HG02884 (cell line): Measurements from ENCODE around the gene PLEKHA7.

Experiments
- ATAC-seq: cut with Tn5 transposase; IDR thresholded peaks from one replicate; pipeline ENCODE4 v1.9.1; 2021; ENCODE audit warnings: mild to moderate bottlenecking, moderate library complexity; ENCODE audit not compliant: unreplicated experiment

PLEKHA7 gene

GRCh38 chr11:16792426-16792825 is 221.8 kb downstream of the PLEKHA7 start:
- no peak for ATAC-seq

- ATAC-seq = no peak
Observed at GRCh38 chr11:16791191-16791961, 222.8 kb downstream of the PLEKHA7 start.

GRCh38 chr11:16790486-16791190 is 223.6 kb downstream of the PLEKHA7 start:
- no peak for ATAC-seq

DNA sequence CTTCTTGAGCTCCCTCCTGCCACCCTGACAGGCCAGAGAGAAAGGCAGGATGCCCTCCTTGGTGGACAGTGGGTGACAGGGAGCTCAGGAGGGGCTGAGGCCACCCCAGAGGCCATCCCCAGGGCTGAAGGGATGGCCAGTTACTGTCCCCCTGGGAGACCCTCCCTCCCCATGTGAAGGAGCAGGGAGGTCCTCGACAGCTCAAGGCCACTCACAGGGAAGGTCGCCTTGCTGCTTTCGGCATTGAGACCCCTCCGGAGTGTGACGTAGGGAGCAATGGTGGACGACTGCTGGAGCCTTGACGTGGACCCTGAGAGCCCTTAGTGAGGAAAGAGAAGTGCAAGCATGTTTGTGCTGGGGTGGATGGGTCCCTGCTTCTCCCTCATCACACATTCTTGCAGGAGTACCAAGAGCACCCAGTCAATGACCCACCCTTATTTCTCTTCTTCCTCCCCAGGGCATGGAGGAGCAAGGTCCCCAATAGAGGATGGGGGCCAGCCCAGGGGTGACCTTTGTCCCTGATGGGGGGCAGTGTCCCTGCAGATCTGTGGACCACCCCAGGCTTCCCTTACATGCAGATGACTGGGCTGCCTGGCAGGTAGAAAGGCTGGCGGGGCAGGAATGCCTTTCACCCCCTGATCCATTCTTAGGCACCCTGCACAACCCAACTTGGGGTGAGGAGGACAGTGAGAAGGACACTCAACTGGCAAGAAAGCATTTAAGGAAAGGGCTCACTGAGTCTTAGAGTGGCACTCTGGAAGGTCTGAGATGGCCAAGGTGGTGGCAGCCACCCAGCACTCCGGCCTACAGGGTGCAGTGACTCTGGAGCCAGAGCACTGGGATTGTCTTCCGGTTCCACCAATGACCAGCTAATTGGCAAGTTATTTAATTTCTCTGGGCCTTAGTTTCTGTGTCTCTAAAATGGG is 224.4 kb downstream of the PLEKHA7 start:
- ATAC-seq = no peak

- no peak for ATAC-seq
Observed at GRCh38 chr11:16789063-16789420, 225.2 kb downstream of the PLEKHA7 start.

DNA sequence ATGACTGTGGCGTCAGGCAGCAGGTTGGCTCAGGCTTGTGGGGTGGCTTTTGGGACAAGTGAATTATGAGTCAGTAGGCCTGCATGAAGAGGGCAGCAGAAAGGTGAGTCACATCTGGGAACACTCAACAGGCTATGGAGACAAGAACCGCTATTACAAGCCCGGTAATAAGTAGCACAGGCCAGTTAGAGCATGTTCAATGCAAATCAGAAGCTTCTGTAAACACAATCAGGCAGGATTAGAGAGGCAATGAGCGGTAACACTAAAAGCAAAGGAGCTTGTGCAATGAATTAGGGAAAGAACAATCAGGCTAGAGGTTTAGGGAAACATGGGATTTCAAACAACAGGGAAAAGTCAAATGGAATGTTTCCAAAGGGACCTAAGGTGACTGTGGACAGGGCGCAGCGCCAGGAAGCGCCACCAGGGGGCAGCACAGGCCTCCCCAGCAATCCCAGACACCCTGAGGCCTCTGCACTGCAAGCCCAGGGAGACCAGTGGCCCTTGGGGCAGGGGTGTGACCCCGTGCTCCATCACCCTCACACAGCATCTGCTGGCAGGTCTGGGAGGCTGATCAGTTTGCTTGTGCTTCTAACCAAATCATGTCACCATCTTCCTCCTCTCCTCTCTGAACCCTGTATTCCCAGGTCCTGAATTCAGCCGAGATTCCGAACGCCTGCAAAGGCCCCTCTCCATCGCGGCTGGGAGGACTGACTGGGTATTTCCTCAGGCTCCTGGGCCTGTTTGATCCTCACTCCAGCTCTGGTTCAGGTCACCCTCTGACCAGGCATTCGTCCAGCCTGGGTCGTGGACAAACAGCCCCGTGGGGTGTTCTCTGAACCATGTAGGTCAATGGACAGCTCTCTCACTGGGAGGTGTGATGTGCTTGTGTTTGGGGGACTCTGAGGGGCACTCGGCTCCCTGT is 225.8 kb downstream of the PLEKHA7 start:
- peak; percentile 69 for ATAC-seq

GRCh38 chr11:16787035-16787742 is 227.0 kb downstream of the PLEKHA7 start:
- ATAC-seq = no peak

DNA sequence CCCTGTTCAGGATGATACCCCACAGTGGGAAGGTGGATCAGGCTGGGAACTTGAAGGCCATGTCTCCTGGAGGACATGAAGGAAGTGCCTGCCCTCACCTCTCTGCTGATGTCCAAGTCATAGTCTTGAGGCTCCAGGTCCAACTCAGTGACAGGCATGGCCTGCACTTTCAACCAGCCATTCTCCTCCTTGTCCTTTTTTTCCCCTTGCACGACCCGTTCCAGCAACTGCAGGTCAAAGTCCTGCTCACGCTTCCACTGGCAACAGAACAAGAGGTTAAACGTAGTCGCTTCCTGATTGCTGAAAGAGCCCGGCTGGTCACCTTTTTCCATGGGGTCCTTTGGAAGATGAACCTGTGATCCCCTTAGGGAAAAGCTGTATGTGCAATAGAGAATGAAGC is 228.1 kb downstream of the PLEKHA7 start:
- ATAC-seq = no peak

DNA sequence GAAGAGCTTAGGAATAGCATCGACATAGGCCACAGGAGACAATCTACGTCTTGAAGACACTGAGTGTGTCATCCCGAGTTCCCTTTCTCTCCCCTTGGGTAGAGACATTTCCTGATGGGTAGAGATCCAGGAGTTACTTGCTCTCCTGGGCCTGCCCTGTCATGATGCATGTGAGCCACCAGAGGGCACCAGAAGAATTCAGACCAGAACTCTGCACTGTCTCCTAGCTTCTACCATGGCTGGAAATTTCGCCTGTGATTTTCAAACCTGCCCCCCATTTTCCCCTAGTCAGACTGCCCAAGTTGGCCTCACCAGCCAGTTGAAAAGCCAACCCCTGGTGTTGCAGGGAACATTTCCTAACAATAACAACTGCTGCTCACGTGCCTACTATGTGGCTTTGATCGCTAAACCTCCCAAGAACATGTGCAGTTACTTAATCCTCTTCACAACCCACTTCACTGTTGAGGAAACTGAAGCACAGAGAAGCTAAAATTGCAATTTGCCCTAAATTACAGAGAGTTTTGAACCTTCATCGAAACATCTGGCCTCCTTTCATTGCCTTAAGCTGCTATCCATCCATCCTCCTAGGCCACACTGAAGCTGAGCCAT is 228.6 kb downstream of the PLEKHA7 start:
- peak; percentile 81 for ATAC-seq

DNA sequence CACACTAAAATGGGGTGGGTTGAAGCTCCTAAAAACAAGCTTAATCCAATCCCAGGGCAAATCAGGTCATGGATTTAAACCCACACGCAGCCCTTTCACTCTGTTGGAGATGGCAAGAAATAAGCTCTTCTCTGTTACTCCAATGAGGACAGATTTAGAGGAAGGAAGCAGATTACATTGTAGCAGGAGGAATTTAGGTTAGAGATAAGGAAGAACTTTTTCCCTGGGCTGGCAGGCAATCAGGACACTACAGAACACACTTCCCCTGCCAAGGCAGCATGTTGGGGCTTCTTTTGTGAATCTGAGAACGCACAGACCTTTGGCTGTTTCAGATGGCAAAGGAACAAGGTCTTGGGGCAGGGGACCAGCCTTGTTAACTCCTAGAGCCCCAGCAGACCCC is 229.5 kb downstream of the PLEKHA7 start:
- no peak for ATAC-seq

DNA sequence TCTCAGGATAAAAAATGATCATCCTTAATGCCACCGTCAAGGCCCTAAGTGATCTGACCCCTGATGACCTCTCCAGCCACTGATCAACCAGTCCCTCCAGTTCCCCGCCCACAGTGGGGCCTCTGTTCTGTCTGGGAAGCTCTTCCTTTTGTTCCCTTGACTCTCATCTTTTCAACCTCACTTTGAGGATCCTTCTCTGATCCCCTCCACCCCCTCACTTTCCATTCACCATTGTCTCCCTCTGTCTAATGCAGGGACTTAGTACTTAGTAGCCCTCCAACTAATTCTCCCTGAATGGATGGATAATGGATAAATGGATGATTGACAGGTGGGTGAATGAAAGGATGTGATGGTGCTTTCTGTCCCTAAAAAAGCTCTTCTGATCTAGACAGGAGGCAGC is 230.1 kb downstream of the PLEKHA7 start:
- ATAC-seq = no peak

DNA sequence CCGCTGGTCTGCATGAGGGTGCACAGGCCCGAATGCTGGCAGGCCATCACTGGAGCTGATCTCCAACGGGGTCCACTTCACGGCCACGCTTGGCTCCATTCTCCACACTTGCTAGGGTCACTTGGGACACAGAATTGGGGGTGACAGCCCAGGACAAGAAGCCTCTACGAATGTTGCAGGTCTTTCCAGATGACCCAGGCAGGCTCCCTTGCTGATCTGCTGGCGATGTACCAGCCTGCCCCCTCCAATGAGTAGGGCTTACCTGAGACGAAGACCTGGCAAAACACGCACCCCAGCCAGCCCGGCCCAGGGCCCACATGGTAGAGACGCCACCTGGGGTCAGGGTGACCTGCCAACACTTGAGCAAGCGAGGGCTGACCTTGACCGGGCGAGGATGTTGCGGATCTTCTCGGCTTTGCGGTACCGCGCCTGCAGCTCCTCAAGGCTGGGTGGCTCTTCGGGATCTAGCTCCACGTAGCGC is 230.9 kb downstream of the PLEKHA7 start:
- no peak for ATAC-seq

GRCh38 chr11:16781936-16782919 is 232.0 kb downstream of the PLEKHA7 start:
- ATAC-seq = no peak

DNA sequence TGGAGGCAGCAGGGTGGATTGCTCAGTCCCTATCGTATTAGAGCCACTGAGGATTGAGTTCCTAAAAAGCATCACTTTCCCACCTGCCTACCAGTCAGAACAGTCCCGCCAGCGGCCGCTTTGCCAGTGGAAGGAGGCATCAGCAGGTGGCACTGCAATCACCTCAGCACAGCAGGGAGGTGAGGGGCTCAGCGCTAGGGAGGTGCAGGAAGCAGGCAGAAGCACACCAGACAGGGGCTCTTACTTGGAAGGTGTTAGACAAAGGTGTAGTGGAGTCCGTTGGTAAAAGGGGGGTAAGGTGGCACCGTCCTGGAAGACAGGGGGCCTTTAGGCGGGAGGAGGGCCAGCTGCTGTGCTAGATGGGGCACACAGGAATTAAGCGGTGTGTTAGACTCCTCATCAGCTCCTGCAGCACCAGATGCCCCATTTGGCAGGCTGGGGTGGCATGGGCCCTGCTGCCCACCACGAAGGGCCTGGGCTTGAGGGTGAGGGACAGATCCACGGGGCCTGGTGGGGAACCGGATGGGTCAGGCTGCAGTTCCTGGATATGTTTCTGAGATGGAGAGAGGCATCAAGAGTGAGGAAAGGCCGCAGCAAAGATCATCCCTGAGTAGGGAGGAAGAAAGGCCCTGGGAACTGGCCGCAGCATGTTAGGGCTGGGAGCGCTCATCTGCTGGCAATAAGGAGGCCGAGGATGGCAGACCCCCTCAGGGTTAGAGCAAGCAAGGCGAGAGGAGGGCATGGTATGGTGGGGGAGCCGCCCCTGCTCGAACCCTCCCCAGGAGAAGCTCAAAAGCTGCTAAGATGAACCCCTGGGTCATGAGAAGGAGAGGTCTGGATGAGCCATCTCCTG is 233.3 kb downstream of the PLEKHA7 start:
- no peak for ATAC-seq

DNA sequence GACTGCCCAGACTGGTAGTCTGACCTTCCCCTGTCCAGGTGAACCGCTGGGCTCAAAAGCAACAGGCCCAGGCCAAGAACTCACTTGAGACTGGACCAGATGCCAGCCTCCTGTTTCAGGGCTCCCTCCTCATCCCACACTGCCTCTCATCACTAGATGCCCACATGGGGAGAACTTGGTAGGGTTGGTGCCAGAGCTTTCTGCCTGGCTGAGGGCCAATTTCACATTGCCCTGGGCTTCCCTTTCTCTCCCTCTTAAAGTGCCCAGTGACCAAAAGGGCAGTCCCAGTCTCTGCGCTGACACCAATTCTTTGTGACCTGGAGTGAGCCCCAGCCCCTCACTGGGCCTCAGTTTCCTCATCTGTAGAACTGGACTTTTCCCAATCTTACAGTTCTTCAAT is 234.1 kb downstream of the PLEKHA7 start:
- no peak for ATAC-seq

- ATAC-seq = no peak
Observed at GRCh38 chr11:16779436-16779835, 234.8 kb downstream of the PLEKHA7 start.

DNA sequence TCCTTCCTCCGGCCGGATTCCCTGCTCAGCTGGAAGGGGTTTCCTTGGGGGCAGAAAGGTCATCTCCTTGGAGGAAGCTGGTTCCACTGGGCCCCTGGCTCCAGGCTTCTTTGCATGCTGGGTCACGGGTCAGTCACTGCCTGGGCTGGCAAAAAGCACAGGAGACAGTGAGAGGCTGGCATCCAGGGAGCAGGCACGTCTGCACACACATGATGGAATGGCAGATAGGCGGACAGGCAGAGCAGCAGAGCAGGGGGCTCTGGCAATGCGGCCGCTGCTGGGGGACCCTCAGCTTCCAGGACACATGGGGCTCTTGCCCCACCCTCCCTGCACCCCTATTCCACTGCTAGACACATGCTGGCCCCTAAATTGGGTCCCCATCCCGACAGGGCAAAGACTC is 235.3 kb downstream of the PLEKHA7 start:
- no peak for ATAC-seq
